Fibroblast of the aortic adventitia (primary cell): ENCODE data around the gene SAPCD2. TPM values are rescaled to one million over a fixed set of nuclear protein-coding genes. Genes with fewer than 3 reads are reported as not detected.

Experiments
- DNase-seq: peaks from one replicate; pipeline ENCODE4 v3.0.0-alpha.2; 2010; ENCODE audit warnings: low read depth
- H3K4me3 ChIP-seq: 2 replicates; pipeline ENCODE4 v1.5.1; 2011; ENCODE audit warnings: low read depth, mild to moderate bottlenecking, control low read depth, low read length, moderate library complexity
- CTCF ChIP-seq: IDR thresholded peaks from 2 replicates; pipeline ENCODE4 v1.5.1; 2011; ENCODE audit warnings: mild to moderate bottlenecking, low read length, control low read depth, inconsistent platforms; ENCODE audit not compliant: insufficient read depth
- total RNA-seq: library from RNA; depleted of rRNA; stranded (reverse); fragments of >200 nt; gene quantifications from 2 replicates; pipeline ENCODE4 v1.2.3, GENCODE V29; 2012; ENCODE audit warnings: low replicate concordance

The SAPCD2 gene
- total RNA-seq, 1 donor, result 1.5 TPM

GRCh38 chr9:137084526-137084925 is 14.2 kb upstream of the SAPCD2 start:
- no peak for TF ChIP-seq CTCF
- H3K4me3 ChIP-seq, result no peak overlapping the region
- DNase-seq, result no peak

GRCh38 chr9:137083394-137084004 is 13.1 kb upstream of the SAPCD2 start:
- TF ChIP-seq CTCF, result no peak
- peak; percentile 96 for DNase-seq

GRCh38 chr9:137082925-137083290 is 12.6 kb upstream of the SAPCD2 start:
- no peak for DNase-seq
- no peak overlapping the region for H3K4me3 ChIP-seq
- no peak for TF ChIP-seq CTCF

More at GRCh38 chr9:137083394-137084004, 13.1 kb upstream of the SAPCD2 start:
- H3K4me3 ChIP-seq, result no peak overlapping the region

GRCh38 chr9:137082222-137082924 is 12.0 kb upstream of the SAPCD2 start:
- DNase-seq, result no peak
- H3K4me3 ChIP-seq, result no peak overlapping the region
- TF ChIP-seq CTCF, result no peak

GRCh38 chr9:137080260-137081122 is 10.1 kb upstream of the SAPCD2 start:
- no peak for DNase-seq
- H3K4me3 ChIP-seq, result no peak overlapping the region
- no peak for TF ChIP-seq CTCF

- H3K4me3 ChIP-seq, result no peak overlapping the region
- no peak for TF ChIP-seq CTCF
- DNase-seq, result no peak
Measured at GRCh38 chr9:137079401-137079787, 9.0 kb upstream of the SAPCD2 start.
